CD4-positive, alpha-beta T cell (primary cell): Measurements from ENCODE around the gene ADAMTS19. TPM values are rescaled to one million over a fixed set of nuclear protein-coding genes. Genes with fewer than 3 reads are reported as not detected.

Experiments
- ATAC-seq: fragments of 200-7000 bp; cut with Tn5 transposase; one replicate; pipeline ENCODE4 v1.10.0; 2022; ENCODE audit warnings: mild to moderate bottlenecking; ENCODE audit not compliant: poor library complexity
- CTCF ChIA-PET: fragments of 350-600 bp; sonication (Branson Sonifier 250); formaldehyde crosslinking; loops from one replicate; lab custom pipeline; 2021; ENCODE audit warnings: antibody characterized with exemption, inconsistent platforms; lab: Charles Lee
- POLR2A ChIA-PET: fragments of 350-600 bp; sonication (Branson Sonifier 250); formaldehyde crosslinking; loops from one replicate; lab custom pipeline; 2021; ENCODE audit warnings: antibody characterized with exemption, inconsistent platforms; lab: Charles Lee
- DNase-seq, 14 experiments: peaks; one replicate each; pipeline ENCODE4 v3.0.0-alpha.2; 2013 to 2020; ENCODE audit warnings: mixed read lengths in 2 of 14
- H3K27ac ChIP-seq, 2 donors: one replicate each; pipeline versions ENCODE4 v1.5.1 to v1.7.0; 2013; ENCODE audit warnings: low read length in 2 of 2, low read depth in 1 of 2, mild to moderate bottlenecking in 1 of 2
- H3K27me3 ChIP-seq, 2 experiments: 1 replicate in 1 of 2; 2 replicates in 1 of 2; pipeline versions ENCODE4 v1.6.1 to v1.7.0; 2013; ENCODE audit warnings: low read length in 2 of 2, control low read depth in 1 of 2, mild to moderate bottlenecking in 1 of 2, moderate library complexity in 1 of 2; ENCODE audit not compliant: insufficient read depth in 2 of 2, control insufficient read depth in 1 of 2
- H3K36me3 ChIP-seq: one replicate; pipeline ENCODE4 v1.6.1; 2013; ENCODE audit warnings: low read length, control low read depth; ENCODE audit not compliant: insufficient read depth
- H3K4me1 ChIP-seq: one replicate; pipeline ENCODE4 v1.6.1; 2013; ENCODE audit warnings: low read length, control low read depth; ENCODE audit not compliant: insufficient read depth
- H3K4me3 ChIP-seq: one replicate; pipeline ENCODE4 v1.5.1; 2013; ENCODE audit warnings: mild to moderate bottlenecking, low read length, moderate library complexity
- H3K9me3 ChIP-seq, 2 experiments: 1 replicate in 1 of 2; 2 replicates in 1 of 2; pipeline versions ENCODE4 v1.6.1 to v1.7.0; 2013; ENCODE audit warnings: low read length in 2 of 2, mild to moderate bottlenecking in 2 of 2, control low read depth in 1 of 2, moderate library complexity in 1 of 2; ENCODE audit not compliant: control insufficient read depth in 1 of 2, insufficient read depth in 1 of 2
- H3K27ac Mint-ChIP-seq: one replicate; pipeline ENCODE4 v1.8.0; 2020; ENCODE audit warnings: mixed read lengths
- H3K27me3 Mint-ChIP-seq: one replicate; pipeline ENCODE4 v1.8.0; 2021; ENCODE audit warnings: mixed read lengths
- H3K36me3 Mint-ChIP-seq: one replicate; pipeline ENCODE4 v1.8.0; 2021; ENCODE audit warnings: low read depth, mixed read lengths
- H3K4me1 Mint-ChIP-seq: one replicate; pipeline ENCODE4 v1.8.0; 2021; ENCODE audit warnings: low read depth, mixed read lengths
- H3K4me3 Mint-ChIP-seq: one replicate; pipeline ENCODE4 v1.8.0; 2020; ENCODE audit warnings: mild to moderate bottlenecking, mixed read lengths
- H3K9me3 Mint-ChIP-seq: one replicate; pipeline ENCODE4 v1.8.0; 2020; ENCODE audit warnings: mixed read lengths
- CTCF ChIP-seq: fragments of 200-600 bp; IDR thresholded peaks from one replicate; pipeline ENCODE4 v1.8.0; 2022; ENCODE audit warnings: antibody characterized with exemption, mild to moderate bottlenecking
- intact Hi-C, 2 experiments: fragments of 100-400 bp; cut with DNase I in 1 of 2; cut with micrococcal nuclease in 1 of 2; formaldehyde crosslinking; loops; one replicate each; pipeline versions ENCODE4 v1.15.1 to v1.9.0; 2023 to 2025; cut with DNase I, micrococcal nuclease
- total RNA-seq, 174 experiments: library from RNA in 2 of 174; stranded (reverse) in 2 of 174; gene quantifications; one replicate each; pipeline ENCODE4 v1.2.3 and lab custom pipeline; 2021 to 2026

ADAMTS19 gene
- total RNA-seq, 2 experiments from 2014 or later: not detected

GRCh38 chr5:129608350-129608749 is 148.3 kb downstream of the ADAMTS19 start:
- Mint-ChIP-seq H3K9me3 (no peaks in the 10 kb centered on the region), H3K36me3 (no peaks in the 10 kb centered on the region), H3K27ac (no peak overlapping the region), H3K4me1 (no peaks in the 10 kb centered on the region), H3K4me3 (no peak overlapping the region), H3K27me3 (no peaks in the 10 kb centered on the region)
- ChIA-PET CTCF (no interaction called here), POLR2A (no interaction called here)
- Histone ChIP-seq H3K4me1 (no peaks in the 10 kb centered on the region), H3K36me3 (no peaks in the 10 kb centered on the region), H3K27me3 (no peaks in the 10 kb centered on the region), H3K4me3 (no peak overlapping the region), H3K27ac (no peak overlapping the region), H3K9me3 (no peaks in the 10 kb centered on the region)
- intact Hi-C loops: no loop called here
- ATAC-seq (no peak), DNase-seq (no peak)
- TF ChIP-seq CTCF: no peak

- H3K4me3 Mint-ChIP-seq: no peak overlapping the region
- H3K36me3 ChIP-seq: no peaks in the 10 kb centered on the region
- H3K27me3 ChIP-seq: no peaks in the 10 kb centered on the region
- H3K9me3 ChIP-seq: no peaks in the 10 kb centered on the region
- DNase-seq (no peak), ATAC-seq (no peak)
- no peak overlapping the region for H3K27ac Mint-ChIP-seq
- no peaks in the 10 kb centered on the region for H3K27me3 Mint-ChIP-seq
- TF ChIP-seq CTCF: no peak
- CTCF ChIA-PET: no interaction called here
- no peak overlapping the region for H3K27ac ChIP-seq
- H3K4me1 Mint-ChIP-seq: no peaks in the 10 kb centered on the region
- H3K9me3 Mint-ChIP-seq: no peaks in the 10 kb centered on the region
- no peaks in the 10 kb centered on the region for H3K36me3 Mint-ChIP-seq
- POLR2A ChIA-PET: no interaction called here
- H3K4me3 ChIP-seq: no peak overlapping the region
- H3K4me1 ChIP-seq: no peaks in the 10 kb centered on the region
- intact Hi-C loops: no loop called here
Measured at GRCh38 chr5:129609710-129610109, 149.6 kb downstream of the ADAMTS19 start.

- no peaks in the 10 kb centered on the region for H3K9me3 ChIP-seq
- no peak overlapping the region for H3K4me3 ChIP-seq
- CTCF ChIA-PET: no interaction called here
- no peaks in the 10 kb centered on the region for H3K4me1 ChIP-seq
- H3K4me3 Mint-ChIP-seq: no peak overlapping the region
- no peak overlapping the region for H3K27ac Mint-ChIP-seq
- POLR2A ChIA-PET: no interaction called here
- ATAC-seq (no peak), DNase-seq (no peak)
- no peaks in the 10 kb centered on the region for H3K27me3 ChIP-seq
- intact Hi-C loops: no loop called here
- TF ChIP-seq CTCF: no peak
- no peaks in the 10 kb centered on the region for H3K36me3 ChIP-seq
- H3K36me3 Mint-ChIP-seq: no peaks in the 10 kb centered on the region
- no peak overlapping the region for H3K27ac ChIP-seq
- no peaks in the 10 kb centered on the region for H3K27me3 Mint-ChIP-seq
- no peaks in the 10 kb centered on the region for H3K4me1 Mint-ChIP-seq
- H3K9me3 Mint-ChIP-seq: no peaks in the 10 kb centered on the region
Measured at GRCh38 chr5:129616517-129616916, 156.4 kb downstream of the ADAMTS19 start.
